DMS114 treated with DMSO at 0.1 percent for 48 hours (cell line): ENCODE data around the gene TRIM17.

Experiments
- DNase-seq: peaks from one replicate; lab custom pipeline; 2025; ENCODE audit not compliant: unreplicated experiment; lab: John Stamatoyannopoulos, UW

TRIM17 gene

GRCh38 chr1:228417483-228418203 is 982 bp upstream of the TRIM17 start:
- DNase-seq = no peak

DNA sequence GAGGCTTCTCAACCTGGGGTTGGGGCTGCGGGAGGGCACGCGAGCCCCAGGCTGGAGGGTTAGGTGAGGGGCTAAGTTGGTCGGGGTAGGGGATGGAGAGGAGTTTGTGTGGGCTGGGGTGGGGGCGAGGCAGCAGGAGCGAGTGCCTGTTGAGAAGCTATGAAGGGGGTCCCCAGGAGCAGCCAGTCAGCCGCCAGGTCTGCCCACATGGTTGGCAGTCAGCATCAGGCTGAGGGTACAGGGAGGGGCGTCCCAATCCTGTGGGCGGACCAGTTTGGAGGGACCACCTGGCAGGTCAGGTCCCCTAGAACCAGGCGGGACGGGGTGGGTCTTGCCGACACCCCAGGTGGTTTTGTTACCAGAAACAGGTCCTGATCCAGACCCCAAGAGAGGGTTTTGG is 400 bp upstream of the TRIM17 start:
- no peak for DNase-seq

DNA sequence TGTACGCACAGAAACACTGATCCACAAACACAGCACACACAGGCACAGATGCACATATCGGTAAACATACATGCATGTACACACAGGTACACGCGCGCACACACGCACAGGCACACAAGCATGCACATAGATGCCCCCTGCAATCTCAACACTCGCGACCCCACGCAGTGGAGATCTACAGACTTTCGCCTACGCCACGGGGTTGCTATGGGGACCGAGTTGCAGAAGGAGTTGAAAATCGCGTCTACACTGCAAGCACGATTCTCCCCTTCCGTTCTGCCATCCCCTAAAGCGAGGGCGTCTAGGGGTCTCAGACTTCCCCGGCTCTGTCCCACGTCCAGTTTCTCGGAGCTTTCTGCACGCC is 826 bp downstream of the TRIM17 start:
- no peak for DNase-seq

DNA sequence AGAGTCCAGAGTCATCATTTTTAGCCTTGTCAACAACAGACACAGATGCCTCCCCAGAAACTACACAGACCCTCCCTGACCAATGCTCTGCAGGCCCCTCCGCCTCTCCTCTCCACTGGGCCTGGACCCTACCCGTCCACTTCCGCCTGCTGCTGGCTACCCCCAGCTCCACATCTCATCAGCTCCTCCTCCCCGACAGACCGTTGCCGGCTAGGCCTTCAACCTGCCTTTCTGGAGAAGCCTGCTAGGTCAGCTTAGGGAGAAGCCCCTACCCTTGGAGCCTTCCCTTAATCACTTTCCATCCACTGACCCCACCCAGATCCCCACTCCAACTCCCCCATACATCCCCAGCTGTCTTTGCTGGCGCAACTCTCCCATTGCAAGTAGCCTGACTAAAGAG is 1.4 kb downstream of the TRIM17 start:
- DNase-seq = no peak

- DNase-seq = no peak
Observed at GRCh38 chr1:228414511-228415211, 2.0 kb downstream of the TRIM17 start.

- DNase-seq = no peak
Observed at GRCh38 chr1:228413241-228414010, 3.2 kb downstream of the TRIM17 start.

- no peak for DNase-seq
Observed at GRCh38 chr1:228411548-228412430, 4.9 kb downstream of the TRIM17 start.

GRCh38 chr1:228411121-228411520 is 5.5 kb downstream of the TRIM17 start:
- no peak for DNase-seq

- DNase-seq = no peak
Observed at GRCh38 chr1:228410671-228411070, 6.0 kb downstream of the TRIM17 start.

GRCh38 chr1:228410015-228410414 is 6.6 kb downstream of the TRIM17 start:
- no peak for DNase-seq

GRCh38 chr1:228408869-228409805 is 7.5 kb downstream of the TRIM17 start:
- DNase-seq = no peak

- DNase-seq = no peak
Observed at GRCh38 chr1:228408041-228408868, 8.4 kb downstream of the TRIM17 start.

DNA sequence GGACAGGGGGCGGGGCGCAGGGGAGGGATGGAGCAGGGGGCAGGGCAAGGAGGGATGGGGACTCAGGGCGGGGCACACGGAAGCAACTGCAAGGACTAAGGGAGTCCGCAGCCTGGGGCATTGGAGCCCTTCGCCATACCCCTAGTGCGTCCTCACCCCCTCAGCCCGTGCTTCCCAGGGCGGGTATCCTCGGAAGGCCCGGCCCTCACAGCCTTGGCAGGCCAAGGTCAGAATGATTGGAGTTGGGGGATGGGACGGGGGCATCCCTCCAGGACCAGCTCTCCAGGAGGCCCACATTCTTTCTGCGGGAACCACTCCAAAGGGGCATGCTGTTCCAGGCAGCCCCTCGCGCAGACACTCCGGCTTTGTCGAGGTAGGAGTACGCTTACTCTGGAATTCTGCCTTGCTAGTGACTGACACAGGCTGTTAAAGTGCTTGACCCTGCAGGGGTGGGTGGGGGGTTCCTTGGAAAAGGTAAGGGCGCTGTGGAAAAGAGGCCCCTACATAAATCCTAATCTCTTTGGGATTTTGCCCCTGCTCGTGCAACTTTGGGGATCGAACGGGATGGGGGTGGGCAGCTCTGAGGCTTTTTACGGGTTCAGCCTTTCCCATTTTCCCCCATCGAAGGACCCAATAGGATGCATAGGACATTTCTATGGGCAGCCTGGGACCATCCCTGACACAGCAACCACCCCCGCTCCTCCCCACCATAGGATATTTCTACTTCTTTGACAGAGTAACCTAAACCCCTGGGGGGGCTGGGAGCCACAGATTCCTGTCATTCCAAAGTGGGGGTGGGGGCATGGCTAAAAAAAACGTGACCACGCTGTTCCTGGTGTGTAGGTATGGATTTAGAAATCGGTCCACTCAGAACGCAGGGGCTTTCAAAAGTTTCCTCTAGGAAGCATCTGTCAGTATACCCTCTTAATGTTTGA is 9.3 kb downstream of the TRIM17 start:
- no peak for DNase-seq

DNA sequence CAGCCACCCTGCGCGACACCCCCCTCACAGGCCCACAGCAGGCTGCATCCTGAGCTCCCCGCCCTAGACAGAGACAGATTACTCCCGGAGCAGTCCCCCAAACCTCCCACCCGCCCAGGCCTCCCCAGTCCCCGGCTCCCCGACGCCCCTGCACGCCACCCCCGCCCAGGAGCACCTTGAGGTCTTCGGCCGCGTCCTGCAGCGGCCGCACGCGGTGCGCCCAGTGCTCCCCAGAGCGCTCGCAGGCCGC is 10.8 kb downstream of the TRIM17 start:
- no peak for DNase-seq

DNA sequence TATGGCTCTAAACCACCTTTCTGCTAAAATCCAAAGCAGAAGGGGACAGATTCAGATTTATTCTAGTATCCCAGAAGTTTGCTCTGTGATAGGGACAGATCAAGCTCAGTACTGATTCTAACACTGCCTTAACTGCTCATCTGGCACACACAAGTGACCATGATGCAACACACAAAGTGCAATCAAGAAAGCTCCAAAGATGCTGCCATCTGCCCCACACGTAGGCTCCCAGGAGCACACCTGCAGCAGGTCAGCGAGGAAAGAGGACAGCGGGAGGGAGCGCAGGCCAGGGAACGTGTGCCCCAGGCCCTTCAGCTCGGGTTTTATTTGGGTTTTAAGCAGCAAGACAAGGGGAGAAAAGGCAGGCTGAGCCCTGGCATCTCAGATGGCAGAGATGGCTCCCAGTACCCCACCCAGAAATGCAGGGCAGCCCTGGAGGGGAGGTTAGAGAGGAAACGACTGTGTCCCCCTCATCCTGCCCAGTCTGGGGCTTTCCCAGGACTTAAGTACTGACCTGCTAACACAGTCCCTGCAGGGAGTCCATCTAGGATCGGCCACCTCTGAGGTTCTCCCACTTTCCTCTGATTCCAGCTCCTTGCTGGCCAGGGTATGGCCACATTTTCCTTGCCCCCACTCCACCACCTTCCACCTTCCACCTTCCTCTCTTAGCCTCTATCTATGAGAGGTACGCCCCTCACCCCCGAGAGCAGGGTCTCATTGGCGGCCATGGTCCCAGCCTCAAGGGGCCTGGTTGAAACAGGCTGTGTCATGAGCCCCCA is 11.3 kb downstream of the TRIM17 start:
- DNase-seq = no peak

- DNase-seq = no peak
Observed at GRCh38 chr1:228404107-228404720, 12.4 kb downstream of the TRIM17 start.

DNA sequence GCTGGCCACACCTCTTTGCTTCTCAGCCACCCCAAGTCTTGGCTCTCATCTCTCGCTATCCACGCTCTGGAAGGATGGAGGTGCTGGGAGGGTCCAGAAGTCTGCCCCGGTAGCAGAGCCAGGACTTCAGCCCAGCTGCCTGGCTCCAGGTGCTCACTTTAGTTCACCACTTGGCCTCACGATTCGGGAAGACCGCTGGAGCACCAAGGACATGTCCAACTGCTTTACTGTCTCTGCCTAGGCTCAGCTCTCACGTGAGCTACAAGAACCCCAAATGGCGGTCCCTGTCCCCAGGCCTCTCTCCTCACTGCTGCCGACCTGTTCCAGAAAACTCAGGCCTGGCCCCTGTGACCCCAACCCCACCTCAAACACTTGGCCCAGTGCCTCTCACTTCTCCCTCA is 13.4 kb downstream of the TRIM17 start:
- DNase-seq = no peak
